Activated B cell treated with CpG ODN at 0.5 μM for 24 hours (primary cell): Measurements from ENCODE around the gene NTN4. TPM values are rescaled to one million over a fixed set of nuclear protein-coding genes. Genes with fewer than 3 reads are reported as not detected.

Experiments
- ATAC-seq: fragments of 200-7000 bp; cut with Tn5 transposase; one replicate; pipeline ENCODE4 v1.10.0; 2021; ENCODE audit warnings: low read depth, mild to moderate bottlenecking, moderate library complexity
- CTCF ChIA-PET: fragments of 350-600 bp; sonication (Branson Sonifier 250); formaldehyde crosslinking; loops from one replicate; lab custom pipeline; 2021; ENCODE audit warnings: antibody characterized with exemption; lab: Charles Lee
- POLR2A ChIA-PET: fragments of 350-600 bp; sonication (Branson Sonifier 250); formaldehyde crosslinking; loops from one replicate; lab custom pipeline; 2021; ENCODE audit warnings: antibody characterized with exemption; lab: Charles Lee
- DNase-seq: peaks from one replicate; pipeline ENCODE4 v3.0.0; 2022
- H3K27ac Mint-ChIP-seq: one replicate; pipeline ENCODE4 v1.8.0; 2020; ENCODE audit warnings: mixed read lengths
- H3K27me3 Mint-ChIP-seq: one replicate; pipeline ENCODE4 v1.8.0; 2021; ENCODE audit warnings: mixed read lengths
- H3K36me3 Mint-ChIP-seq: one replicate; pipeline ENCODE4 v1.8.0; 2021; ENCODE audit warnings: low read depth, mixed read lengths
- H3K4me1 Mint-ChIP-seq: one replicate; pipeline ENCODE4 v1.8.0; 2021; ENCODE audit warnings: mixed read lengths
- H3K4me3 Mint-ChIP-seq: one replicate; pipeline ENCODE4 v1.8.0; 2020; ENCODE audit warnings: mild to moderate bottlenecking, mixed read lengths
- H3K9me3 Mint-ChIP-seq: one replicate; pipeline ENCODE4 v1.8.0; 2020; ENCODE audit warnings: mixed read lengths
- CTCF ChIP-seq: fragments of 200-600 bp; IDR thresholded peaks from one replicate; pipeline ENCODE4 v1.8.0; 2022; ENCODE audit warnings: antibody characterized with exemption, mild to moderate bottlenecking
- intact Hi-C: fragments of 100-400 bp; cut with micrococcal nuclease; formaldehyde crosslinking; loops from one replicate; pipeline ENCODE4 v1.15.1; 2024
- total RNA-seq: library from RNA; stranded (reverse); gene quantifications from 2 replicates; pipeline ENCODE4 v1.2.3, GENCODE V29; 2022

Gene NTN4
- total RNA-seq, 1 donor from 2014 or later = 0.20 TPM

DNA sequence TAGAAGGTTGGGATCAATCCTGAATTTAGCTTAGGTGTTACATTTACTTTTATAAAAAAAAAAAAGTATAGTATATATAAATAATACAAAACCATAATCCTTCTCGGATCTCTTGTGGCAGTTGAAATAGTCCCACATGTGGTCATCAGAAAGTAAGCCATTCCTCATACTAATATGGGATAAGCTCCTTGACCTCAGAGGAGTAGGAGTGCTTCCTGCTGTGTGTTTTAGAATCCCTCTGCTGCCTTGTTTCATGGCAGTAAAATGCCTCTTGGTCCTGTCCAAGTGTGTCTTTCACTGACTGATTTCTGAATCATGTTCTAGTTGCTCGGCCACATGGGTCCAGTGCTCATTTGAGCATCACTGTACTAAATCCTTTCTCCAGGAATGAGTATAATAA lies 117.0 kb downstream of the NTN4 start:
- Mint-ChIP-seq H3K36me3 (no peaks in the 10 kb centered on the region), H3K4me3 (no peak overlapping the region), H3K4me1 (no peaks in the 10 kb centered on the region), H3K27ac (no peak overlapping the region), H3K27me3 (peaks cover 7% of the 10 kb centered on the region), H3K9me3 (peaks cover 3% of the 10 kb centered on the region)
- CTCF ChIA-PET = no interaction called here
- TF ChIP-seq CTCF = no peak
- DNase-seq (no peak), ATAC-seq (no peak)
- POLR2A ChIA-PET = no interaction called here
- intact Hi-C loops = no loop called here

DNA sequence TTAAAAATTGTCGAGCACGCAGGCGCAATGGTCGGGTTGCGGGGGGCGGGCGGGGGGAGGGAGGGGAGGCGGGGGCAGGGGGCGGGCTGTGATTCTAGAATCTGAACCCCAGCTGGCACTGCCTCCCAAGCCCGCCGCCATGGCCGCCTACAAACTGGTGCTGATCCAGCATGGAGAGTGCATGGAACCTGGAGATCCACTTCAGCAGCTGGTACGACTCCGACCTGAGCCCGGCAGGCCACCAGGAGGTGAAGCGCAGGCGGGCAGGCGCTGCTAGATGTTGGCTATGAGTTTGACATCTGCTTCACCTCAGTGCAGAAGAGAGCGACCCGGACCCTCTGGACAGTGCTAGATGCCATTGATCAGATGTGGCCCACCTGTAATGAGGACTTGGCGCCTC lies 118.4 kb downstream of the NTN4 start:
- no peak for TF ChIP-seq CTCF
- H3K27me3 Mint-ChIP-seq = peaks cover 7% of the 10 kb centered on the region
- no peaks in the 10 kb centered on the region for H3K9me3 Mint-ChIP-seq
- no peak overlapping the region for H3K4me3 Mint-ChIP-seq
- no peaks in the 10 kb centered on the region for H3K36me3 Mint-ChIP-seq
- DNase-seq (no peak), ATAC-seq (no peak)
- H3K27ac Mint-ChIP-seq = no peak overlapping the region
- intact Hi-C loops = no loop called here
- ChIA-PET CTCF (no interaction called here), POLR2A (no interaction called here)
- H3K4me1 Mint-ChIP-seq = no peaks in the 10 kb centered on the region

DNA sequence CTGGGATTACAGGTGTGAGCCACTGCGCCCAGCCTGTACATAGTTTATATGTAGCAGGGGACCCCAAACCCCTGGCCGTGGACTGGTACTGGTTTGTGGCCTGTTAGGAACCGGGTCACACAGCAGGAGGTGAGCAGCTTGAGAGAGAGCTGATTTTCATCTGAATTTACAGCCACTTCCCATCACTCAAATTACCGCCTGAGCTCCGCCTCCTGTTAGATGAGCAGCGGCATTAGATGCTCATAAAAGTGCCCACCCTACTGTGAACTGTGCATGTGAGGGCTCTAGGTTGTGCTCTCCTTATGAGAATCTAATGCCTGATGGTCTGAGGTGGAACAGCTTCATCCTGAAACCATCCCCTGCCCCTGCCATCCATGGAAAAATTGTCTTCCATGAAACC lies 119.3 kb downstream of the NTN4 start:
- Mint-ChIP-seq H3K4me1 (no peaks in the 10 kb centered on the region), H3K4me3 (no peak overlapping the region), H3K27ac (no peak overlapping the region), H3K36me3 (no peaks in the 10 kb centered on the region), H3K9me3 (no peaks in the 10 kb centered on the region), H3K27me3 (peaks cover 9% of the 10 kb centered on the region)
- intact Hi-C loops = no loop called here
- no peak for DNase-seq
- no peak for ATAC-seq
- ChIA-PET POLR2A (no interaction called here), CTCF (no interaction called here)
- TF ChIP-seq CTCF = no peak

DNA sequence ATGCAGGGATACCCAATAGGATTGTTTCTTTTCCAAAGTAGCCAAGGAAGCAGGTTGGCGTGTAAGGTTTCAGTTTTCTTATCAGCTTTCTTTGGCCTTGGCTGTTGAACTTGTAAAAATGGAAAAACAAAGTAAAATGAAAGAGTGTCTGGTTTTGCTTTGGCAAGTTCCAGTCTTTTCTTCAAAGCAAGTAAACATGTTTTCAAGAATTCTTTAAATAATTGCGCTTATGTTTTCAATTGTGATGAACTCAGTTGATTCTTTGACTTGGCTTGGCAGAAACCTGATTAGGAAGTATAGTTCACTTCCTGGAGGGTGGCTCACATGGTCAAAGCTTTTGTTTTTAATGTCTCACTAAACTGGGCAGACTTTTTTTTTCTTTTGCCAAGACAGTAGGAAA lies 127.0 kb downstream of the NTN4 start:
- Mint-ChIP-seq H3K27me3 (peaks cover 16% of the 10 kb centered on the region), H3K4me3 (no peak overlapping the region), H3K4me1 (no peaks in the 10 kb centered on the region), H3K36me3 (no peaks in the 10 kb centered on the region), H3K27ac (no peak overlapping the region), H3K9me3 (no peaks in the 10 kb centered on the region)
- DNase-seq (no peak), ATAC-seq (no peak)
- no peak for TF ChIP-seq CTCF
- intact Hi-C loops = no loop called here
- CTCF ChIA-PET = no interaction called here
- POLR2A ChIA-PET = no interaction called here

GRCh38 chr12:95661360-95661759 lies 129.2 kb downstream of the NTN4 start:
- POLR2A ChIA-PET = no interaction called here
- H3K27ac Mint-ChIP-seq = no peak overlapping the region

More at GRCh38 chr12:95661360-95661759, 129.2 kb downstream of the NTN4 start:
- no peaks in the 10 kb centered on the region for H3K36me3 Mint-ChIP-seq
- CTCF ChIA-PET = no interaction called here
- intact Hi-C loops = no loop called here
- peaks cover 15% of the 10 kb centered on the region for H3K27me3 Mint-ChIP-seq
- DNase-seq (no peak), ATAC-seq (no peak)
- no peak overlapping the region for H3K4me3 Mint-ChIP-seq
- H3K9me3 Mint-ChIP-seq = no peaks in the 10 kb centered on the region
- TF ChIP-seq CTCF = no peak
- H3K4me1 Mint-ChIP-seq = no peaks in the 10 kb centered on the region
